Astrocyte of the cerebellum (primary cell): ENCODE data around the gene CALM1.
A peak's percentile ranks its signal among the peaks of the same experiment; 100 is the strongest.

Experiments
- DNase-seq: peaks from one replicate; pipeline ENCODE4 v3.0.0-alpha.2; 2011; ENCODE audit warnings: low read depth
- H3K4me3 ChIP-seq: 2 replicates; pipeline ENCODE4 v1.5.1; 2011; ENCODE audit warnings: mild to moderate bottlenecking, low read depth, low read length, moderate library complexity
- in situ Hi-C: cut with HindIII; loops from 2 replicates; pipeline ENCODE4 v1.10.0; 2017; ENCODE audit warnings: low sequenced_read_pairs
- TF ChIP-seq, protein P1 (sequence below): IDR thresholded peaks from 2 replicates; pipeline ENCODE4 v1.5.1; 2012; ENCODE audit warnings: low read length, low read depth, moderate library complexity, mild to moderate bottlenecking; ENCODE audit errors: missing control alignments

CALM1 gene

DNA sequence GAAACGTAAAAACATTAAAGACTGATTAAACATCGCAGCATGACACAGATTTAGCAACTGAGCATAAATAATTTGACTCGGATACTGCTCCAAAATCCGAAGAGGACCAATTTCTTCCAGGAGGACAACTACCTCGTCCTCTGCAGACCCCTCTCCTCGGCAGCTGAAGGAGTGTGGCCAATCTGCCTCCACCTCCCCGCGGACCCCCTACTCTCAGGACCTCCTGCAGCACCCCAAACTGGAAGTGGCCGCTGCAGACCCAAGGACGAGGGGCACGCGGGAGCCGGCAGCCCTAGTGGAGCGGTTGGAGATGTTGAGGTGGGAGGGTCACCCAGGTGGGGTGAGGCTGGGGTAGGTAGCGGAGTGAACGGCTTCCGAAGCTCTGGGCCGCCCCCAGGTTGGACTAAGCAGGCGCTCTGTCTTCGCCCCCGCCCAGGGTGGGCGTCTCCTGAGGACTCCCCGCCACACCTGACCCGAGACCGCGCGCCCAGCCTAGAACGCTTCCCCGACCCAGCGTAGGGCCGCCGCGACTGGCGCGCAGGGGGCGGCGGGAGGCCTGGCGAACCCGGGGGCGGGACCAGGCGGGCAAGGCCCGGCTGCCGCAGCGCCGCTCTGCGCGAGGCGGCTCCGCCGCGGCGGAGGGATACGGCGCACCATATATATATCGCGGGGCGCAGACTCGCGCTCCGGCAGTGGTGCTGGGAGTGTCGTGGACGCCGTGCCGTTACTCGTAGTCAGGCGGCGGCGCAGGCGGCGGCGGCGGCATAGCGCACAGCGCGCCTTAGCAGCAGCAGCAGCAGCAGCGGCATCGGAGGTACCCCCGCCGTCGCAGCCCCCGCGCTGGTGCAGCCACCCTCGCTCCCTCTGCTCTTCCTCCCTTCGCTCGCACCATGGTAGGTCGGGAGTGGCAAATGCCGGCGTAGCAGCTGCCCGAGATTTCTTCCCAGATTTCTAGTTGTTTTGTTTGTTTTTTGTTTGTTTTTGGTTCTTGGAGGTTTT lies at the start of gene CALM1:
Gene CALM1 (plus strand): TSS at position 689 of the 999 bp plus-strand sequence. CDS start 202 bp downstream, at position 891.
- peak within 1 kb of the TSS; percentile 93 for H3K4me3 ChIP-seq
- in situ Hi-C loops: no loop called here
- DNase-seq: peak; percentile 83
- TF ChIP-seq, protein P1, sequence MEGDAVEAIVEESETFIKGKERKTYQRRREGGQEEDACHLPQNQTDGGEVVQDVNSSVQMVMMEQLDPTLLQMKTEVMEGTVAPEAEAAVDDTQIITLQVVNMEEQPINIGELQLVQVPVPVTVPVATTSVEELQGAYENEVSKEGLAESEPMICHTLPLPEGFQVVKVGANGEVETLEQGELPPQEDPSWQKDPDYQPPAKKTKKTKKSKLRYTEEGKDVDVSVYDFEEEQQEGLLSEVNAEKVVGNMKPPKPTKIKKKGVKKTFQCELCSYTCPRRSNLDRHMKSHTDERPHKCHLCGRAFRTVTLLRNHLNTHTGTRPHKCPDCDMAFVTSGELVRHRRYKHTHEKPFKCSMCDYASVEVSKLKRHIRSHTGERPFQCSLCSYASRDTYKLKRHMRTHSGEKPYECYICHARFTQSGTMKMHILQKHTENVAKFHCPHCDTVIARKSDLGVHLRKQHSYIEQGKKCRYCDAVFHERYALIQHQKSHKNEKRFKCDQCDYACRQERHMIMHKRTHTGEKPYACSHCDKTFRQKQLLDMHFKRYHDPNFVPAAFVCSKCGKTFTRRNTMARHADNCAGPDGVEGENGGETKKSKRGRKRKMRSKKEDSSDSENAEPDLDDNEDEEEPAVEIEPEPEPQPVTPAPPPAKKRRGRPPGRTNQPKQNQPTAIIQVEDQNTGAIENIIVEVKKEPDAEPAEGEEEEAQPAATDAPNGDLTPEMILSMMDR: no peak

DNA sequence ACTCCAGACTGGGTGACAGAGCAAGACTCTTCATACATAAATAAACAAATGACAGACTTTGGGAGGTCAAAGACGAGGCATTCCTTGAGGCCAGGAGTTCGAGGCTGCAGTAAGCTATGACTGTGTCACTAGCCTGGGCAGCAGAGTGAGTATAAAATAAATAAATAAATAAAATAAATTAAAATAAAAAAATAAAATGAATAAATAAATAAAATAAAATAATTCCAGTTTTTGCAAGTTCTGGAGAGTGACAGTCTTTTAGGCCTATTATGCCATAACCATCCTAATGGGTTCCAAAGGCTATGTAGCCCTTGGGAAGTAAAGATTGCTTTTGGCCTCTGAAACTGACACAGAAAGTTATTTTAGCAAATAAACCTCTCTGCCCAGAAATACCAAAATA lies 48.6 kb upstream of the CALM1 start:
- TF ChIP-seq, protein P1: no peak
- in situ Hi-C loops: no loop called here
- no peak for DNase-seq
- no peak overlapping the region for H3K4me3 ChIP-seq

DNA sequence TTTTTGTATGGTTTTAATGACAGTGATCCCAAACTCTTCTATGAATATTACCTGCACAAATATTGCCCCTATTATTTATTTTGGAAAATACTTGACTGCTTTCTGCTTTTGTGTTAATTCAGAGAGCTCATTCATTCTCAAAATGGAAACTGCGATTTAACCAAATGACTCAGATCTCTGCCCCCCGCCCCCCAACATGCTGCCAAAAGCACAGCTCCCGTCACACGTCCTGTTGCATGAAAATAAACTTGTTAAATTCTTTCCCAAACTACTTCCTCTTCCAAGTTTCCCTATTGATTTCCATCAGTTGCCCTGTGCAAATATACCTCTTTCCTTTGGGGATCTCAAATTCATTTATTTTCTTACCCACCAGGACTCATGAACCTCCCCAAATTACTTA lies 47.1 kb upstream of the CALM1 start:
- in situ Hi-C loops: no loop called here
- TF ChIP-seq, protein P1: no peak
- no peak overlapping the region for H3K4me3 ChIP-seq
- DNase-seq: no peak

DNA sequence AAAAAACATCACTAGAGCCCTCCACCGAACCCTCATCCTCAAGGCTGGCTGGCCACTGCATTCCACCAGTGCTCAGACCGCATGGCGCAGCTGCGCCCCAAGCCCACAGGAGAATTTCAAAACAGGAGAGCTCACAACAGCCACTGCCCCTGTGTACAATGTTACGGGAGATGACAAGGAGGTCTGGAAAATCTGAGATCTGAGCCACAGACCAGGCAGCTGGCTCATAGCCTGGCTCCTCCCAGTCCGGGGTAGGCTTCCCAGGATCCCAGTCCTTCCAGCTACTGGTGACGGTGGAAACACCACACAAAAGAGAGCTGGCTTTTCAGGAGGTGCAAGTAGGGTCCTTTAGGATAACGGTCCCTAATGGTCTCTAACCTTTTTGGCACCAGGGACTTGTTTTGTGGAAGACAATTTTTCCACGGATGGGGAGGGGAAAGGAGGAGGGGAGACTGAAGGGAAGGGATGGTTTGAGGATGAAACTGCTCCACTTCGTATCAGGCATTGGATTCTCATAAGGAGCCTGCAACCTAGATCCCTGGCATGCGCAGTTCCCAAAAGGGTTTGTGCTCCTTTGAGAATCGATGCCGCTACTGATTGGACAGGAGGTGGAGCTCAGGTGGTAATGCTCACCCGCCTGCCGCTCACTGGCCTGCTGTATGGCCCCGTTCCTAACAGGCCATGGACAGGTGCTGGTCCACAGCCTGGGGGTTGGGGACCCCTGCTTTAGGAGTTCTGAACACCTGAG lies 42.1 kb upstream of the CALM1 start:
- TF ChIP-seq, protein P1: no peak
- no peak overlapping the region for H3K4me3 ChIP-seq
- in situ Hi-C loops: no loop called here
- no peak for DNase-seq

DNA sequence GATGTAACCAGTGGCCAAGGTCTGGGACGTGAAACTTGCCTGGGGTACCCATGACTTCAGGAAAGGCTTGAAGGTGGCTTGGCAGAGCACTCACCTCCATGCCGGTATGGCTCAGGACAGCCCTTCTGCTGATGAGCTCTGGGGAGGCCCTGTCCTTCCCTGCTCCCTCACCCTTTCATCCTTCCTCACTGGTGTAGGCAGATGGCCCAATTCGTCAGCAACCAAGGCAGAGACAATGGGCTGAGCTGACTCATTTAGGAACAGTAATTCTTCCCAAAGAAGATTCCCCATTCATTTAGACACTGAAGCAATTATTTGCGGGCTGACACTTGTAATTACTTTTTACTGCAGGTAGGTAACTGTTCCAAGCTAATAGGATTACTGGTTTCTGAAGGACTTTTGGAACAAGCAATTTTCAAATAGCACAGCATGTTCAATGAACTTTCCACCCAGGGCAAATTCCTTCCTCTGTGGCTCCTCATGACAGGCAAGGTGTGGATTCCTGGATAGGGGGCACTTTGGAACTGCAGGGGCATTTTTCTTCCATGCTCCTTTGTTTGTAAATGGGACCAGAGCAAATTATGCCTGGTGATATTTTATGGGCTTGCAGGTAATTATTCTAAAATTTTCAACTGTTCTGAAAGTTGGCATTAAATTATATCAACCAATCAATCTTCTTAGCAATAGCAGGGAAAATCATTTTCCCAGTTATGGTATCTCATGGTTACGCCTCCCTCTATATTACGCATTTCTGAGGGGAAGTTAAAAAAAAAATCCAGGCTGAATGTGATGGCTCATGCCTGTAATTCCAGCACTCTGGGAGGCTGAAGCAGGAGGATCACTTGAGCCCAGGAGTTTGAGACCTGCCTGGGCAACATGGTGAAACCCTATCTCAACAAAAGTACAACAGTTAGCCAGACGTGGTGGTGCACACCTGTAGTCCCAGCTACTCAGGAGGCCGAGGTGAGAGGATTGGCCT lies 41.0 kb upstream of the CALM1 start:
- TF ChIP-seq, protein P1: no peak
- no peak overlapping the region for H3K4me3 ChIP-seq
- no peak for DNase-seq
- in situ Hi-C loops: no loop called here
